ENCODE results near the gene CFP.

DNA sequence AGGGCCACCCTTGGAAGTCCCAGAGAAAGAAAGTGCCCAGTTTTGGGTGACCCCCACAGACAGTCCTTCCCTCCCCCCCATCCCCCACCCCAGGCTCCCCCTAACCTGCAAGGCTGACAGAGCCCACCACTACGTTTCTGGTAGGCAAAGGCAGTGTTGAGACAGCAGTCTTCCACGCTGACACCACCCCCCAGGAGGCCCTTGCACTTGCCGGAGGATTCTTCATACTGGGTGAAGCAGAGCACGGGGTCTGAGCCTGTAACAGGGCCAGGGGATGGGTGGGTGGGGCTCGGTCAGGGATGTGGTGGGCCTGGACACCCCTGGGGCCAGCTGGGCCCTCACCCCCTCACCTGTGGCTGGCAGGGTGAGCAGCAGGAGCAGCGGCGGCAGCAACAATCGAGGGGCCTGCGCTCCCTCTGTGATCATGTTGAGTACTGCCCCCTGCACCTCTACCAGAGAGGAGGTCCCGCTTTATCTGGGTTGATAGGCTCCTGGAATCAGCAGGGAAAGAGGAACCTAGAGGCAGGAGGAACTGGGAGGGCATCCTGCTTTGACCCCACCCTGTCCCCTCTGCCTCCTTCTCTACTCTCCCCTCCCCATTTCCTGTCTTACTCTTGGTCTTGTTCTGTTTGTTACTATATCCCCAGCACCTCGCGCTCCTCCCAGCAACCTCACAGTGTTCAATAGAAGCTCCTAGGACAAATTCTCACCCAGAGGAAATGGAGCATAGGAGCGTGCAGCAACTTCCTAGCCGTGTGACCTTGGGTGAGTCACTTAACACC, at the start of gene CFP:
- TF ChIP-seq, protein P1, sequence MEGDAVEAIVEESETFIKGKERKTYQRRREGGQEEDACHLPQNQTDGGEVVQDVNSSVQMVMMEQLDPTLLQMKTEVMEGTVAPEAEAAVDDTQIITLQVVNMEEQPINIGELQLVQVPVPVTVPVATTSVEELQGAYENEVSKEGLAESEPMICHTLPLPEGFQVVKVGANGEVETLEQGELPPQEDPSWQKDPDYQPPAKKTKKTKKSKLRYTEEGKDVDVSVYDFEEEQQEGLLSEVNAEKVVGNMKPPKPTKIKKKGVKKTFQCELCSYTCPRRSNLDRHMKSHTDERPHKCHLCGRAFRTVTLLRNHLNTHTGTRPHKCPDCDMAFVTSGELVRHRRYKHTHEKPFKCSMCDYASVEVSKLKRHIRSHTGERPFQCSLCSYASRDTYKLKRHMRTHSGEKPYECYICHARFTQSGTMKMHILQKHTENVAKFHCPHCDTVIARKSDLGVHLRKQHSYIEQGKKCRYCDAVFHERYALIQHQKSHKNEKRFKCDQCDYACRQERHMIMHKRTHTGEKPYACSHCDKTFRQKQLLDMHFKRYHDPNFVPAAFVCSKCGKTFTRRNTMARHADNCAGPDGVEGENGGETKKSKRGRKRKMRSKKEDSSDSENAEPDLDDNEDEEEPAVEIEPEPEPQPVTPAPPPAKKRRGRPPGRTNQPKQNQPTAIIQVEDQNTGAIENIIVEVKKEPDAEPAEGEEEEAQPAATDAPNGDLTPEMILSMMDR (IDR thresholded peaks at IDR 0.05): no peak
- no peak for TF ChIP-seq POLR2AphosphoS5 (IDR thresholded peaks at IDR 0.05)
- no peak for TF ChIP-seq POLR2A (IDR thresholded peaks at IDR 0.05)

Measured in breast epithelium (tissue), 3 donors.